GM12872 (cell line): ENCODE data around the gene NRXN2.

Experiments used
- TF ChIP-seq, protein P1 (sequence below): IDR thresholded peaks from 3 replicates; pipeline ENCODE4 v1.5.1; 2011; ENCODE audit warnings: low read depth, mild to moderate bottlenecking, low read length, moderate library complexity; ENCODE audit not compliant: insufficient read depth

NRXN2 gene

DNA sequence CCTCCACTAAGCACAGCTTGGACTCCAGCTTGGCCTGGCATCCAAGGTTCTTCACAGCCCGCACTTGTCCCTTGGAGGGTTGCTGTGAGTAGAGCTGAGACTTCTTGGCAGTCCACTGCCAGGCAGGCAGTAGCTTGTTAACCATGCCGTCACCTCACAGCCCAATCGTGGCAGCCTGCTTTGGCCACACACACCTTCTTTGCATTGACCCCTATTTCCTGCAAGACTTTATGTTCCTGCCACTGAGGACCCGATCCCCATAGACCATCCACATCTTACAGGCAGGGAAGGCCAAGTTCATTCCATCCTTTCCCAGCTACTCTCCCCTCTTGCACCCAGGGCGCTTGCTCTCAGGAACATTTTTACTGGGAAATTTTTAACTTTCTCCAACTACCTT, 39.3 kb upstream of the NRXN2 start:
- TF ChIP-seq, protein P1, sequence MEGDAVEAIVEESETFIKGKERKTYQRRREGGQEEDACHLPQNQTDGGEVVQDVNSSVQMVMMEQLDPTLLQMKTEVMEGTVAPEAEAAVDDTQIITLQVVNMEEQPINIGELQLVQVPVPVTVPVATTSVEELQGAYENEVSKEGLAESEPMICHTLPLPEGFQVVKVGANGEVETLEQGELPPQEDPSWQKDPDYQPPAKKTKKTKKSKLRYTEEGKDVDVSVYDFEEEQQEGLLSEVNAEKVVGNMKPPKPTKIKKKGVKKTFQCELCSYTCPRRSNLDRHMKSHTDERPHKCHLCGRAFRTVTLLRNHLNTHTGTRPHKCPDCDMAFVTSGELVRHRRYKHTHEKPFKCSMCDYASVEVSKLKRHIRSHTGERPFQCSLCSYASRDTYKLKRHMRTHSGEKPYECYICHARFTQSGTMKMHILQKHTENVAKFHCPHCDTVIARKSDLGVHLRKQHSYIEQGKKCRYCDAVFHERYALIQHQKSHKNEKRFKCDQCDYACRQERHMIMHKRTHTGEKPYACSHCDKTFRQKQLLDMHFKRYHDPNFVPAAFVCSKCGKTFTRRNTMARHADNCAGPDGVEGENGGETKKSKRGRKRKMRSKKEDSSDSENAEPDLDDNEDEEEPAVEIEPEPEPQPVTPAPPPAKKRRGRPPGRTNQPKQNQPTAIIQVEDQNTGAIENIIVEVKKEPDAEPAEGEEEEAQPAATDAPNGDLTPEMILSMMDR: no peak

DNA sequence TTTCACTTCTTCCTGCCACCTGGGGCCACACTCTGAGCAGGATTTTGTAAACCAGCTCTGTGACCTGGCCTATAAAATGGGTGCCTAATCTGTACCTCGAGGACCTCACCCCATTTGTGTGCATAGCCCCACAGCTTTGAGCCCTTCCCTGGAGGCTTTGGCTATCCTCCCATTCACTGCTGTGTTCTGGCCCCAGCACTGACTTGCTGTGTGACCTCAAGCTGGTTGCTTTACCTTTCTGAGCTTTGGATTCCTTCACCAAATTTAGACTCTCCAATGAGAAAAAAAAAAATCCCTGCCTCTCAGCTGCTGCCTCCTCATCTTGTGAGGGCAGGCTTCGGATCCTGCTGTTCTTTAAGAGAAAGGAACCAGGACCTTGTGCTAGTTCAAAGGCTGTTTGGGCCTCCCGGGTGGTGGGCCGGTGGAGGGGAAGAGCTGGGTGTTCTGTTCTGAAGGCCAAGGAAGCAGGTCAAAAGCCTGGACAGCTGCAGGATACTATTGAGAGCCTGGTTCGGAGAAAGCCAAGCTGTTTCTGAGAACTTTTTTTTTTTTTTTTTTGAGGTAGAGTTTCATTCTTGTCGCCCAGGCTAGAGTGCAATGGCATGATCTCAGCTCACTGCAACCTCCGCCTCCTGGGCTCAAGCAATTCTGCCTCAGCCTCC, 37.9 kb upstream of the NRXN2 start:
- TF ChIP-seq, protein P1: no peak

DNA sequence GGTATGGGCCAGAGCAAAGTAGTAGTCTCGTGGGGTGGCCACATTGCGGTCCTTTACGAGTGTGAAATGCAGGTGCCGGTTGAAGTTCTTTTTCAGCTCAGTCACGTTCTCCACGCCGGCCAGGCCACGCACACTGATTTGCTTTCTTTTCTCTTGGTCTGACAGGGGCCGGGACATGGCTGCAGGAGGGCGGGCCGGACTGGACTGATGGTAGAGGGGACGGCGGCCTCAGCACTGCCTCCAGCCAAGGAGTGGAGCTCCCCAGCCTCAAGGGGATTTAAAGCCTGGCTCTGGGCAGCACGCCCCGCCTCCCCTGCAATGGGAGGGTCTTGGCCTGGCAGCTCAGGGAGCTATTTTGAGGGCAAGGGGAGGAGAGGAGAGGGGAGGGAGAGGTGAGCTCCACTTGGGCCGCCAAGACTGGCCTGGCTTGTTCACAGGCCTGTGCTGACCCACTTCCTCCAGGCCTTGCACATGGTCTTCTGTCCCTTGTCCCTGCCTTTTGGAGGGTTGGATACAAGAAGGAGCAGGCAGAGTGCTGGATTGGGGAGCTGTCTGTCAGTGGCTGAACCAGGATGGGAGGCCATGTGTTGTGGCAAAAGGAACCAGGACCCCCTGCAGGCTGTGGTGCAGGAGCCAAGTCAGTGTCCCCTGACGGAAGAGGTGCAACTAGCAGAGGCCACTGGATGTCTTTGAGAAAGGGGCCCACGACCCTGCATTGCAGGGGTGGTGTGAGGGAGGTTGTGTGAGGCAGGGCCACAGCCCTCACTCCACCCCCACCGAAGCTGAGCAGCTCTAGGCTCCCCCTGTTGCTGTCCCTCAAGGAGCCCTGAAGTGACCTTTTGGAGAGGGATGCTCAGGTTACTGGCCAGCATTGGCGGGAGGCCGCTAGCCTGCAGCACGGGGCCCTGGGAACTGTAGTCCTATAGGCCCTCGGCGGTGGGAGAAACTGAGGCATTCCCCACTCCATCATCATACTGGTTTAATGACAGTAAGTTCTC, 37.0 kb upstream of the NRXN2 start, which contains the start of gene PYGM:
Gene PYGM (minus strand): TSS at position 253 of the 998 bp plus-strand sequence. CDS start 76 bp downstream, at position 177.
- TF ChIP-seq, protein P1: no peak

DNA sequence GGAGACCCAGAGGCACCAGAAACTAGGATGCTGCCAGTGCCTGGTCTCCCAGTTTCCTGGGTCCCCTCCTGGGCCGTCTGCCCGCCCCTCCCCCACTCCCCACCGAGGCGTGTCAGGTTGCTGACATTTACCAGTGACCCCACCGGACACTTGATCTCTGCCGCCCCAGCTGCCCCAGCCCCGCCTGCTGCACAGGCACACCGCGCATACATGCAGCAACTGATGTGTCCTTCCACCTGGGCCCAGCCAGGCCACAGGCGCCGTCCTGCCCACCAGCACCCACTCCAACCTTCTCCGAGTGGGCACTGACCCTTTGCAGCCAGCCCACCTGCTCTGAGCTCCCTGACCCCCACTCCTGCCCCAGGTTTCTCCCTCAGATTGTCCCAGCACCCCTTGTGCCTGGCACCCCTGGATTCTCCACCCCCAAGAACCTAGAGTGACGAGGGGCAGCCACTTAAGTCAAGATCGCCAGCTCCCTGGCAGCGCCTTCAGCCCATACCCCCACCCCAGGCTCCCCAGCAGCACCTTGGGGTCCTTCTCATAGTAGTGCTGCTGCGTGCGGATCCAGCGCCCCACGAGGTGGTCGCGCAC, 36.2 kb upstream of the NRXN2 start:
- TF ChIP-seq, protein P1: no peak

DNA sequence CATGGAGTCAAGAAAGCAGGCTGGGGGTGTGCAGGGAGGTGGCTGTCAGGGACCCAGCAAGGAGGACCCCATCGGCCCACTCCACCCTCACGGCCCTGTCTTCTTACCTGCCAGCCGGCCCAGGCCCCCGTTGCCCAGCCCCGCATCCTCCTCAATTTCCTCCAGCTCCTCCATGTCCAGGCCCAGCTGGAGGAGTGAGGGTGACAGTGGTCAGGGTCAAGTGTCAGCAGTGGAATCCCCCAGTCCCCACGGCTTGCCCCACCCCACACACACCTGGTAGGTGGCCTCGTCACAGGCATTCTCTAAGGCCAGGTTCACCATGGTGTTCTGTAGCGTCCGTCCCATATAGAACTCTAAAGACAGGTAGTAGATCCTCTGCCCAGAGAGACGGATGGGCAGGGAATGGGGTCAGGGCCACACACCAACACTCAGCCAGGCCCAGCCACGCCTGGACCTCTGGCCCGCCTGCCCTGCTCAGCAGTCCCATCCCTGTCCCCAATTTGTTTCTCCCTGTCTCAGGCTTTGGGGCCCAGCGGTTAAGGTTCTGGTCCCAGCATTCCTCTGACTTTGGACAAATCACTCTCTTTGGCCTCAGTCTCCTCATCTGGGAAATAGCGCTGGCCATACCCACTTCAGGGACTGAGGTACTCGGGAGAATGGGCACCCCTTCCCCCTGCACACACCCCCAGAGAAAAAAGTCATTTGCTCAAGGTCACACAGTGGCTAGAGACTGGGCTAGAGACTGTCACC, 35.5 kb upstream of the NRXN2 start:
- TF ChIP-seq, protein P1: no peak

DNA sequence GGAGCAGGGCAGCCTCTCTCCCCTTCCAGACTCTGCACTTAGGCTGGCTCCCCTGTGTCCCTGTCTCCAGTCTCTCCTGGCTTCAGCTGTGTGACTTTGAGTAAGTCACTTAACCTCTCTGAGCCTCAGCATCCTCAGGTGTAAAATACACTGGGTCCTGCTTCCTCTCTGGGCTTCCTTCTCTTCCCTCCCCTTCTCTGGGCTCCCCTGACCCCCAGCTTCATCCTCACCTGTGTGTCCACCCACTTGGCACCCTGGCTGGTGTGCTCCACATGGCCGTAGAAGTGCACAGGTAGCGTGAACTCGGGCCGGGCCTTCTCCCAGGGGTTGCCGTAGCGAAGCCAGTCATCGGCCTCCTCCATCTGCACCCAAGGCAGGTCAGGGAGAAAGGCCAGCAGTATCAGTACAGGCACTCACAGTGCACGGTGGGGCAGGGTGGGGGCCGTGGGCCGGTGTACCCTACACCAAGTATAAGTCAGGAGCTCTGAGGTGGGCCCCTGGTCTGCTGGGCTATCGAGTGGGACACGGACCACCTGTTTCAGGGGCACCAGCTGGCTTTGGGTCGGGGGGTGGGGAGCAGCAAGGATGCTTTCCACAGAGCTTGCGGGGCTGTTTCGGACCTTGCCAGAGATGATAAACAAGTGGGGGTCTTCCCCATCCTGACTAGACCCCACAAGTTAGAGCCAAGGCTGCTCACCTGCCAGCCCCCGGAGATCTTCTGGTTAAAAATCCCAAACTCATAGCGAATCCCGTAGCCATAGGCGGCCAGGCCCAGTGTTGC, 34.7 kb upstream of the NRXN2 start:
- TF ChIP-seq, protein P1: no peak
